Measurements from ENCODE around the gene INPP5A.

INPP5A gene

GRCh38 chr10:132645630-132646442, 108.2 kb downstream of the INPP5A start:
- ChIA-PET CTCF (no interaction called here), POLR2A (no interaction called here)
- Histone ChIP-seq H3K27me3 (replicated peaks in 2 of 5; ENCODE audit: control insufficient read depth in 4 of 5, insufficient read depth in 5 of 5, low read length in 4 of 5) (no peaks in the 10 kb centered on the region), H3K27ac (ENCODE audit: insufficient read depth in 1 of 2, low read depth in 1 of 2, low read length in 2 of 2, poor library complexity in 1 of 2, severe bottlenecking in 2 of 2) (no peak overlapping the region), H3K4me1 (ENCODE audit: control extremely low read depth in 1 of 4, control insufficient read depth in 4 of 4, insufficient read depth in 4 of 4, low read length in 3 of 4) (no peaks in the 10 kb centered on the region), H3K36me3 (ENCODE audit: control insufficient read depth in 4 of 4, insufficient read depth in 4 of 4, low read length in 3 of 4) (peaks cover 0 to 27% (median 15%) of the 10 kb centered on the region in 4 experiments), H3K4me3 (ENCODE audit: control insufficient read depth in 1 of 7, extremely low read depth in 1 of 7, insufficient read depth in 4 of 7, low read depth in 2 of 7, low read length in 6 of 7) (no peak overlapping the region), H3K9me3 (ENCODE audit: control extremely low read depth in 1 of 5, control insufficient read depth in 4 of 5, insufficient read depth in 2 of 5, low read depth in 1 of 5, low read length in 4 of 5) (no peaks in the 10 kb centered on the region)
- no peak for DNase-seq
- 98% methylated on average over 35 of the region's 36 CpGs for whole genome bisulfite sequencing (ENCODE audit: insufficient coverage)

- no peaks in the 10 kb centered on the region for H3K27me3 ChIP-seq (replicated peaks in 2 of 5; ENCODE audit: control insufficient read depth in 4 of 5, insufficient read depth in 5 of 5, low read length in 4 of 5)
- H3K36me3 ChIP-seq (ENCODE audit: control insufficient read depth in 4 of 4, insufficient read depth in 4 of 4, low read length in 3 of 4): peaks cover 0 to 30% (median 16%) of the 10 kb centered on the region in 4 experiments
- H3K4me3 ChIP-seq (ENCODE audit: control insufficient read depth in 1 of 7, extremely low read depth in 1 of 7, insufficient read depth in 4 of 7, low read depth in 2 of 7, low read length in 6 of 7): no peak overlapping the region
- DNase-seq: no peak
- ChIA-PET POLR2A (no interaction called here), CTCF (interaction anchor here (1.1 kb wide), 1 partner anchor 19 kb away, joined by 3 read pairs; no protein-coding TSS in a partner anchor)
- H3K9me3 ChIP-seq (ENCODE audit: control extremely low read depth in 1 of 5, control insufficient read depth in 4 of 5, insufficient read depth in 2 of 5, low read depth in 1 of 5, low read length in 4 of 5): no peaks in the 10 kb centered on the region
- no peak overlapping the region for H3K27ac ChIP-seq (ENCODE audit: insufficient read depth in 1 of 2, low read depth in 1 of 2, low read length in 2 of 2, poor library complexity in 1 of 2, severe bottlenecking in 2 of 2)
- WGBS (ENCODE audit: insufficient coverage): 97% methylated on average over 28 of the region's 31 CpGs
- no peaks in the 10 kb centered on the region for H3K4me1 ChIP-seq (ENCODE audit: control extremely low read depth in 1 of 4, control insufficient read depth in 4 of 4, insufficient read depth in 4 of 4, low read length in 3 of 4)
Measured at GRCh38 chr10:132646443-132647097, 109.0 kb downstream of the INPP5A start.

GRCh38 chr10:132647424-132647823, 109.8 kb downstream of the INPP5A start:
- CTCF ChIA-PET: interaction anchor here (1.1 kb wide), 1 partner anchor 20 kb away, joined by 3 read pairs; no protein-coding TSS in a partner anchor
- Histone ChIP-seq H3K9me3 (ENCODE audit: control extremely low read depth in 1 of 5, control insufficient read depth in 4 of 5, insufficient read depth in 2 of 5, low read depth in 1 of 5, low read length in 4 of 5) (no peaks in the 10 kb centered on the region), H3K27me3 (replicated peaks in 2 of 5; ENCODE audit: control insufficient read depth in 4 of 5, insufficient read depth in 5 of 5, low read length in 4 of 5) (no peaks in the 10 kb centered on the region), H3K36me3 (ENCODE audit: control insufficient read depth in 4 of 4, insufficient read depth in 4 of 4, low read length in 3 of 4) (peaks cover 0 to 35% (median 20%) of the 10 kb centered on the region in 4 experiments), H3K4me1 (ENCODE audit: control extremely low read depth in 1 of 4, control insufficient read depth in 4 of 4, insufficient read depth in 4 of 4, low read length in 3 of 4) (no peaks in the 10 kb centered on the region), H3K27ac (ENCODE audit: insufficient read depth in 1 of 2, low read depth in 1 of 2, low read length in 2 of 2, poor library complexity in 1 of 2, severe bottlenecking in 2 of 2) (no peak overlapping the region), H3K4me3 (ENCODE audit: control insufficient read depth in 1 of 7, extremely low read depth in 1 of 7, insufficient read depth in 4 of 7, low read depth in 2 of 7, low read length in 6 of 7) (no peak overlapping the region)
- POLR2A ChIA-PET: no interaction called here
- WGBS (ENCODE audit: insufficient coverage): 100% methylated on average over 3 of the region's 13 CpGs
- no peak for DNase-seq

- Histone ChIP-seq H3K9me3 (ENCODE audit: control extremely low read depth in 1 of 5, control insufficient read depth in 4 of 5, insufficient read depth in 2 of 5, low read depth in 1 of 5, low read length in 4 of 5) (no peaks in the 10 kb centered on the region), H3K27ac (ENCODE audit: insufficient read depth in 1 of 2, low read depth in 1 of 2, low read length in 2 of 2, poor library complexity in 1 of 2, severe bottlenecking in 2 of 2) (no peak overlapping the region), H3K27me3 (replicated peaks in 2 of 5; ENCODE audit: control insufficient read depth in 4 of 5, insufficient read depth in 5 of 5, low read length in 4 of 5) (no peaks in the 10 kb centered on the region), H3K36me3 (ENCODE audit: control insufficient read depth in 4 of 4, insufficient read depth in 4 of 4, low read length in 3 of 4) (peaks cover 0 to 43% (median 24%) of the 10 kb centered on the region in 4 experiments), H3K4me3 (ENCODE audit: control insufficient read depth in 1 of 7, extremely low read depth in 1 of 7, insufficient read depth in 4 of 7, low read depth in 2 of 7, low read length in 6 of 7) (no peak overlapping the region), H3K4me1 (ENCODE audit: control extremely low read depth in 1 of 4, control insufficient read depth in 4 of 4, insufficient read depth in 4 of 4, low read length in 3 of 4) (no peaks in the 10 kb centered on the region)
- ChIA-PET CTCF (no interaction called here), POLR2A (no interaction called here)
- 96% methylated on average over 22 of the region's 26 CpGs for WGBS (ENCODE audit: insufficient coverage)
- DNase-seq: no peak
Measured at GRCh38 chr10:132648072-132648850, 110.7 kb downstream of the INPP5A start.

GRCh38 chr10:132648851-132649528, 111.4 kb downstream of the INPP5A start:
- H3K36me3 ChIP-seq (ENCODE audit: control insufficient read depth in 4 of 4, insufficient read depth in 4 of 4, low read length in 3 of 4): peaks cover 0 to 44% (median 24%) of the 10 kb centered on the region in 4 experiments
- no peaks in the 10 kb centered on the region for H3K27me3 ChIP-seq (replicated peaks in 2 of 5; ENCODE audit: control insufficient read depth in 4 of 5, insufficient read depth in 5 of 5, low read length in 4 of 5)
- ChIA-PET POLR2A (no interaction called here), CTCF (no interaction called here)
- no peak overlapping the region for H3K27ac ChIP-seq (ENCODE audit: insufficient read depth in 1 of 2, low read depth in 1 of 2, low read length in 2 of 2, poor library complexity in 1 of 2, severe bottlenecking in 2 of 2)
- WGBS (ENCODE audit: insufficient coverage): over 99% methylated on average over 18 of the region's 20 CpGs
- H3K4me3 ChIP-seq (ENCODE audit: control insufficient read depth in 1 of 7, extremely low read depth in 1 of 7, insufficient read depth in 4 of 7, low read depth in 2 of 7, low read length in 6 of 7): no peak overlapping the region
- H3K9me3 ChIP-seq (ENCODE audit: control extremely low read depth in 1 of 5, control insufficient read depth in 4 of 5, insufficient read depth in 2 of 5, low read depth in 1 of 5, low read length in 4 of 5): no peaks in the 10 kb centered on the region
- no peaks in the 10 kb centered on the region for H3K4me1 ChIP-seq (ENCODE audit: control extremely low read depth in 1 of 4, control insufficient read depth in 4 of 4, insufficient read depth in 4 of 4, low read length in 3 of 4)
- DNase-seq: no peak

- no peaks in the 10 kb centered on the region for H3K27me3 ChIP-seq (replicated peaks in 2 of 5; ENCODE audit: control insufficient read depth in 4 of 5, insufficient read depth in 5 of 5, low read length in 4 of 5)
- DNase-seq: no peak
- H3K27ac ChIP-seq (ENCODE audit: insufficient read depth in 1 of 2, low read depth in 1 of 2, low read length in 2 of 2, poor library complexity in 1 of 2, severe bottlenecking in 2 of 2): no peak overlapping the region
- no peaks in the 10 kb centered on the region for H3K9me3 ChIP-seq (ENCODE audit: control extremely low read depth in 1 of 5, control insufficient read depth in 4 of 5, insufficient read depth in 2 of 5, low read depth in 1 of 5, low read length in 4 of 5)
- no peaks in the 10 kb centered on the region for H3K4me1 ChIP-seq (ENCODE audit: control extremely low read depth in 1 of 4, control insufficient read depth in 4 of 4, insufficient read depth in 4 of 4, low read length in 3 of 4)
- no peak overlapping the region for H3K4me3 ChIP-seq (ENCODE audit: control insufficient read depth in 1 of 7, extremely low read depth in 1 of 7, insufficient read depth in 4 of 7, low read depth in 2 of 7, low read length in 6 of 7)
- ChIA-PET POLR2A (no interaction called here), CTCF (no interaction called here)
- peaks cover 0 to 44% (median 24%) of the 10 kb centered on the region in 4 experiments for H3K36me3 ChIP-seq (ENCODE audit: control insufficient read depth in 4 of 4, insufficient read depth in 4 of 4, low read length in 3 of 4)
- 97% methylated on average over 19 of the region's 20 CpGs for WGBS (ENCODE audit: insufficient coverage)
Measured at GRCh38 chr10:132649651-132650360, 112.2 kb downstream of the INPP5A start.

All from common myeloid progenitor, CD34-positive (primary cell).